NCI-H1105 (cell line): ENCODE results near the gene FIGNL1.

ENCODE experiments used
- DNase-seq: peaks from one replicate; lab custom pipeline; 2025; lab: John Stamatoyannopoulos, UW

The FIGNL1 gene

GRCh38 chr7:50426280-50427045, 23.7 kb downstream of the FIGNL1 start:
- no peak for DNase-seq

- no peak for DNase-seq
Observed at GRCh38 chr7:50425318-50425717, 24.8 kb downstream of the FIGNL1 start.

- no peak for DNase-seq
Observed at GRCh38 chr7:50423860-50424259, 26.3 kb downstream of the FIGNL1 start.

- no peak for DNase-seq
Observed at GRCh38 chr7:50422858-50423257, 27.3 kb downstream of the FIGNL1 start.

- no peak for DNase-seq
Observed at GRCh38 chr7:50421043-50421442, 29.1 kb downstream of the FIGNL1 start.

GRCh38 chr7:50418526-50419290, 31.4 kb downstream of the FIGNL1 start:
- DNase-seq = no peak

- DNase-seq = peak; percentile 84
Observed at GRCh38 chr7:50418086-50418515, 32.0 kb downstream of the FIGNL1 start.

GRCh38 chr7:50416527-50417182, 33.5 kb downstream of the FIGNL1 start:
- DNase-seq = no peak

GRCh38 chr7:50415844-50416364, 34.2 kb downstream of the FIGNL1 start:
- no peak for DNase-seq

- DNase-seq = no peak
Observed at GRCh38 chr7:50413561-50413960, 36.6 kb downstream of the FIGNL1 start.

- no peak for DNase-seq
Observed at GRCh38 chr7:50412973-50413372, 37.2 kb downstream of the FIGNL1 start.

- no peak for DNase-seq
Observed at GRCh38 chr7:50411332-50411731, 38.8 kb downstream of the FIGNL1 start.

GRCh38 chr7:50409856-50410745, 40.0 kb downstream of the FIGNL1 start:
- DNase-seq = no peak

- DNase-seq = no peak
Observed at GRCh38 chr7:50406935-50407334, 43.2 kb downstream of the FIGNL1 start.

- no peak for DNase-seq
Observed at GRCh38 chr7:50405221-50405620, 44.9 kb downstream of the FIGNL1 start.

GRCh38 chr7:50404392-50404791, 45.8 kb downstream of the FIGNL1 start:
- DNase-seq = no peak

GRCh38 chr7:50400114-50400513, 50.0 kb downstream of the FIGNL1 start:
- DNase-seq = no peak

- no peak for DNase-seq
Observed at GRCh38 chr7:50399635-50400034, 50.5 kb downstream of the FIGNL1 start.

- DNase-seq = no peak
Observed at GRCh38 chr7:50399206-50399605, 50.9 kb downstream of the FIGNL1 start.

- no peak for DNase-seq
Observed at GRCh38 chr7:50397971-50398324, 52.2 kb downstream of the FIGNL1 start.

- no peak for DNase-seq
Observed at GRCh38 chr7:50397320-50397970, 52.7 kb downstream of the FIGNL1 start.
